DOHH2 (cell line): ENCODE results near the gene LRRC3B.

Experiments
- CTCF ChIP-seq: fragments of 200-600 bp; sonication (generic); IDR thresholded peaks from one replicate; pipeline ENCODE4 v1.5.1; 2014; ENCODE audit warnings: antibody characterized with exemption, mild to moderate bottlenecking, low read depth, low read length; ENCODE audit not compliant: poor library complexity, severe bottlenecking
- EZH2phosphoT487 ChIP-seq: fragments of 200-600 bp; sonication (generic); IDR thresholded peaks from 2 replicates; pipeline ENCODE4 v1.6.1; 2017; ENCODE audit warnings: borderline replicate concordance, mild to moderate bottlenecking, antibody characterized with exemption, low read length, moderate library complexity, mixed read lengths

- no peak for TF ChIP-seq CTCF
- no peak for TF ChIP-seq EZH2phosphoT487
These were observed 45.6 kb downstream of the LRRC3B start for GRCh38 chr3:26668171-26668570.
